ENCODE results near the gene MYO1D.
"Not testable (repeated sequence)": the region's sequence is repeated elsewhere in the genome, so short reads cannot be mapped to it uniquely, and the experiment has no call there.

The MYO1D gene

GRCh38 chr17:32483451-32484019 lies 393.4 kb downstream of the MYO1D start:
- peak; percentile 83 for DNase-seq

GRCh38 chr17:32482568-32483320 lies 394.2 kb downstream of the MYO1D start:
- DNase-seq, result no peak

GRCh38 chr17:32481193-32481592 lies 395.7 kb downstream of the MYO1D start:
- no peak for DNase-seq

GRCh38 chr17:32479074-32479617 lies 397.8 kb downstream of the MYO1D start:
- no peak for DNase-seq

GRCh38 chr17:32477220-32477619 lies 399.7 kb downstream of the MYO1D start:
- DNase-seq, result no peak

GRCh38 chr17:32475258-32475657 lies 401.7 kb downstream of the MYO1D start:
- DNase-seq, result no peak

GRCh38 chr17:32471652-32472051 lies 405.3 kb downstream of the MYO1D start:
- DNase-seq, result no peak

- no peak for DNase-seq
Observed at GRCh38 chr17:32470405-32471167, 406.3 kb downstream of the MYO1D start.

GRCh38 chr17:32467949-32468348 lies 409.0 kb downstream of the MYO1D start:
- DNase-seq, result no peak

- no peak for DNase-seq
Observed at GRCh38 chr17:32464374-32464773, 412.6 kb downstream of the MYO1D start.

GRCh38 chr17:32463304-32463703 lies 413.6 kb downstream of the MYO1D start:
- DNase-seq, result no peak

- DNase-seq, result peak; percentile 57
Observed at GRCh38 chr17:32461853-32462617, 414.9 kb downstream of the MYO1D start.

GRCh38 chr17:32461498-32461852 lies 415.4 kb downstream of the MYO1D start:
- DNase-seq, result no peak

GRCh38 chr17:32460054-32460453 lies 416.9 kb downstream of the MYO1D start:
- DNase-seq, result no peak

GRCh38 chr17:32458371-32458770 lies 418.6 kb downstream of the MYO1D start:
- DNase-seq, result no peak

- DNase-seq, result no peak
Observed at GRCh38 chr17:32453370-32453769, 423.6 kb downstream of the MYO1D start.

GRCh38 chr17:32452281-32452680 lies 424.6 kb downstream of the MYO1D start:
- DNase-seq, result no peak

GRCh38 chr17:32451879-32452278 lies 425.0 kb downstream of the MYO1D start:
- no peak for DNase-seq

GRCh38 chr17:32450379-32450778 lies 426.5 kb downstream of the MYO1D start:
- not testable (repeated sequence) for DNase-seq

GRCh38 chr17:32449963-32450362 lies 427.0 kb downstream of the MYO1D start:
- no peak for DNase-seq

GRCh38 chr17:32446949-32447348 lies 430.0 kb downstream of the MYO1D start:
- DNase-seq, result no peak

- no peak for DNase-seq
Observed at GRCh38 chr17:32445971-32446370, 431.0 kb downstream of the MYO1D start.

- DNase-seq, result no peak
Observed at GRCh38 chr17:32445497-32445896, 431.4 kb downstream of the MYO1D start.

Measured in right forelimb (tissue), 1 donor.